Muscle of leg (tissue), 11 donors: Measurements from ENCODE around the gene SEC14L2. TPM values are rescaled to one million over a fixed set of nuclear protein-coding genes. Genes with fewer than 3 reads are reported as not detected.

Experiments
- DNase-seq: peaks from one replicate; pipeline ENCODE4 v3.0.0; 2013
- H3K27ac ChIP-seq: one replicate; pipeline ENCODE4 v1.5.1; 2013; ENCODE audit warnings: mild to moderate bottlenecking, low read length, control low read depth
- H3K27me3 ChIP-seq: one replicate; pipeline ENCODE4 v1.6.1; 2013; ENCODE audit warnings: low read length; ENCODE audit not compliant: control insufficient read depth, insufficient read depth
- H3K36me3 ChIP-seq: one replicate; pipeline ENCODE4 v1.6.1; 2013; ENCODE audit warnings: low read length; ENCODE audit not compliant: control insufficient read depth, insufficient read depth
- H3K4me1 ChIP-seq: one replicate; pipeline ENCODE4 v1.6.1; 2013; ENCODE audit warnings: low read length; ENCODE audit not compliant: control insufficient read depth, insufficient read depth
- H3K4me3 ChIP-seq: one replicate; pipeline ENCODE4 v1.5.1; 2013; ENCODE audit warnings: low read length, control low read depth
- H3K9me3 ChIP-seq: replicated peaks from 2 replicates; pipeline ENCODE4 v1.6.1; 2013; ENCODE audit warnings: low read depth, low read length; ENCODE audit not compliant: control insufficient read depth
- WGBS: methylation state at CpG from one replicate; pipeline ENCODE4 v1.1.5; 2013; ENCODE audit warnings: missing lambda C conversion rate; ENCODE audit not compliant: insufficient coverage; 5-methylcytosine and 5-hydroxymethylcytosine counted together
- polyA plus RNA-seq, 8 donors: library from polyadenylated mRNA; unstranded; fragments of 120-200 nt; gene quantifications; one replicate each; pipeline versions ENCODE4 v1.2.1 to v1.2.3, GENCODE V29; 2013; ENCODE audit warnings: inconsistent platforms in 1 of 8, low replicate concordance in 1 of 8; ENCODE audit not compliant: insufficient read length in 8 of 8, insufficient read depth in 1 of 8
- total RNA-seq: library from RNA; stranded (reverse); fragments of 120-200 nt; gene quantifications from one replicate; pipeline ENCODE4 v1.2.4, GENCODE V29; 2013

Gene SEC14L2
- total and polyA plus RNA-seq, 9 donors = 1.5 to 3.8 (median 2.1) TPM

- 67% methylated on average over 29 of the region's 33 CpGs for WGBS
- Histone ChIP-seq H3K4me1 (peaks cover 12% of the 10 kb centered on the region), H3K9me3 (no peaks in the 10 kb centered on the region), H3K27me3 (no peaks in the 10 kb centered on the region), H3K4me3 (no peak overlapping the region), H3K36me3 (peaks cover 12% of the 10 kb centered on the region), H3K27ac (no peak overlapping the region)
- DNase-seq = no peak
These were observed 23.2 kb upstream of the SEC14L2 start for GRCh38 chr22:30373331-30374325.

- Histone ChIP-seq H3K27me3 (no peaks in the 10 kb centered on the region), H3K4me3 (no peak overlapping the region), H3K27ac (no peak overlapping the region), H3K9me3 (no peaks in the 10 kb centered on the region), H3K4me1 (peaks cover 9% of the 10 kb centered on the region), H3K36me3 (peaks cover 26% of the 10 kb centered on the region)
- no peak for DNase-seq
- 87% methylated on average over 12 of the region's 13 CpGs for WGBS
These were observed 21.4 kb upstream of the SEC14L2 start for GRCh38 chr22:30375312-30375849.

- WGBS = 96% methylated on average over 13 of the region's 20 CpGs
- Histone ChIP-seq H3K36me3 (peaks cover 51% of the 10 kb centered on the region), H3K4me1 (no peaks in the 10 kb centered on the region), H3K9me3 (no peaks in the 10 kb centered on the region), H3K27me3 (no peaks in the 10 kb centered on the region), H3K27ac (no peak overlapping the region), H3K4me3 (no peak overlapping the region)
- no peak for DNase-seq
These were observed 16.8 kb upstream of the SEC14L2 start for GRCh38 chr22:30380011-30380410.

GRCh38 chr22:30381264-30381663, 15.6 kb upstream of the SEC14L2 start:
- H3K36me3 ChIP-seq = peaks cover 51% of the 10 kb centered on the region
- H3K27ac ChIP-seq = no peak overlapping the region
- H3K4me3 ChIP-seq = no peak overlapping the region
- H3K27me3 ChIP-seq = no peaks in the 10 kb centered on the region
- H3K9me3 ChIP-seq = no peaks in the 10 kb centered on the region
- 88% methylated on average over 10 of the region's 12 CpGs for WGBS
- DNase-seq = no peak
- H3K4me1 ChIP-seq = peaks cover 2% of the 10 kb centered on the region

GRCh38 chr22:30382340-30382739, 14.5 kb upstream of the SEC14L2 start:
- Histone ChIP-seq H3K4me1 (peaks cover 7% of the 10 kb centered on the region), H3K36me3 (peaks cover 46% of the 10 kb centered on the region), H3K27me3 (no peaks in the 10 kb centered on the region), H3K9me3 (no peaks in the 10 kb centered on the region), H3K27ac (no peak overlapping the region), H3K4me3 (no peak overlapping the region)
- 93% methylated on average over 4 of the region's 5 CpGs for WGBS
- no peak for DNase-seq

- H3K4me1 ChIP-seq = peaks cover 11% of the 10 kb centered on the region
- H3K27ac ChIP-seq = no peak overlapping the region
- no peak overlapping the region for H3K4me3 ChIP-seq
- H3K9me3 ChIP-seq = no peaks in the 10 kb centered on the region
- H3K27me3 ChIP-seq = no peaks in the 10 kb centered on the region
- DNase-seq = no peak
- peaks cover 39% of the 10 kb centered on the region for H3K36me3 ChIP-seq
- WGBS = 85% methylated on average over 2 of the region's 3 CpGs
These were observed 13.8 kb upstream of the SEC14L2 start for GRCh38 chr22:30383061-30383460.

GRCh38 chr22:30385942-30386341, 10.9 kb upstream of the SEC14L2 start:
- peaks cover 3% of the 10 kb centered on the region for H3K9me3 ChIP-seq
- no peak for DNase-seq
- H3K27me3 ChIP-seq = no peaks in the 10 kb centered on the region
- no peak overlapping the region for H3K4me3 ChIP-seq
- H3K36me3 ChIP-seq = peaks cover 23% of the 10 kb centered on the region
- H3K4me1 ChIP-seq = peaks cover 11% of the 10 kb centered on the region
- H3K27ac ChIP-seq = no peak overlapping the region
- 91% methylated on average over 6 of the region's 10 CpGs for WGBS

GRCh38 chr22:30386608-30386959, 10.2 kb upstream of the SEC14L2 start:
- Histone ChIP-seq H3K4me1 (peaks cover 11% of the 10 kb centered on the region), H3K4me3 (peak overlapping the region; percentile 61), H3K27ac (peak overlapping the region; percentile 51), H3K9me3 (peaks cover 6% of the 10 kb centered on the region), H3K36me3 (peaks cover 18% of the 10 kb centered on the region), H3K27me3 (no peaks in the 10 kb centered on the region)
- DNase-seq = no peak
- 3% methylated on average over 6 of the region's 10 CpGs for WGBS

GRCh38 chr22:30386960-30387827, 9.6 kb upstream of the SEC14L2 start, which contains the start of gene RNF215:
RNF215 (minus strand) TSS chr22:30387411; CDS start chr22:30387313, 98 bp downstream.
- Histone ChIP-seq H3K4me1 (peaks cover 11% of the 10 kb centered on the region), H3K36me3 (peaks cover 15% of the 10 kb centered on the region), H3K9me3 (peaks cover 6% of the 10 kb centered on the region), H3K27me3 (no peaks in the 10 kb centered on the region), H3K27ac (peak within 1 kb of the TSS; percentile 51), H3K4me3 (peak within 1 kb of the TSS; percentile 61)
- under 1% methylated on average over 90 of the region's 95 CpGs for WGBS
- peak; percentile 93 for DNase-seq
